HepG2 (cell line): ENCODE measurements around the gene P4HA1. TPM values are rescaled to one million over a fixed set of nuclear protein-coding genes. Genes with fewer than 3 reads are reported as not detected.

Experiments
- ATAC-seq: fragments of 200-7000 bp; cut with Tn5 transposase; 3 replicates; pipeline ENCODE4 v1.9.1; 2020; ENCODE audit warnings: mild to moderate bottlenecking, moderate library complexity
- BruUV-seq: library from RNA; stranded (reverse); fragments of 400-500 nt; replicated peaks from 2 replicates; lab custom pipeline; 2021; lab: Mats Ljungman, UMichigan
- CTCF ChIA-PET: fragments of 300-600 bp; formaldehyde crosslinking; extraction: SDS; loops from one replicate; lab custom pipeline; 2021; ENCODE audit warnings: low total read pairs, inconsistent platforms, low intra/inter-chr PET ratio; lab: Yijun Ruan, JAX
- POLR2A ChIA-PET: fragments of 350-600 bp; sonication (Branson Sonifier 250); formaldehyde crosslinking; loops from one replicate; lab custom pipeline; 2020; ENCODE audit warnings: antibody characterized with exemption, inconsistent platforms; lab: Yijun Ruan, JAX
- DNase-seq: peaks from one replicate; pipeline ENCODE4 v3.0.0-alpha.2; 2015; ENCODE audit warnings: low spot score
- FAIRE-seq: peaks from 3 replicates; lab custom pipeline; 2011; peaks lifted over from hg19 to GRCh38; lab: Jason Lieb, UNC
- H2AFZ ChIP-seq: one replicate; pipeline ENCODE4 v1.6.1; 2011; ENCODE audit warnings: low read length, inconsistent platforms
- H3K27ac ChIP-seq: fragments of 300-600 bp; 3 replicates; pipeline ENCODE4 v1.8.0; 2011; ENCODE audit warnings: mixed run types, mild to moderate bottlenecking, mixed read lengths, low read length, inconsistent platforms; ENCODE audit not compliant: insufficient read depth; ENCODE audit errors: extremely low read length
- H3K27me3 ChIP-seq, 2 experiments: fragments of 200-600 bp in 1 of 2; 2 replicates in 1 of 2; 3 replicates in 1 of 2; pipeline versions ENCODE4 v1.6.0 to v1.8.0; 2011; ENCODE audit warnings: low read length in 2 of 2, mild to moderate bottlenecking in 2 of 2, moderate library complexity in 2 of 2, inconsistent platforms in 1 of 2; ENCODE audit not compliant: insufficient read depth in 2 of 2, control insufficient read depth in 1 of 2
- H3K36me3 ChIP-seq, 2 experiments: fragments of 200-600 bp in 1 of 2; replicated peaks in 1 of 2; 2 replicates in 1 of 2; 3 replicates in 1 of 2; pipeline versions ENCODE4 v1.5.1 to v1.8.0; 2011; ENCODE audit warnings: low read length in 2 of 2, inconsistent platforms in 1 of 2; ENCODE audit not compliant: insufficient read depth in 2 of 2, control insufficient read depth in 1 of 2
- H3K4me1 ChIP-seq: 2 replicates; pipeline ENCODE4 v1.5.1; 2012; ENCODE audit warnings: low read length, inconsistent platforms; ENCODE audit not compliant: insufficient read depth
- H3K4me2 ChIP-seq: 2 replicates; pipeline ENCODE4 v1.6.0; 2011; ENCODE audit warnings: low read depth, low read length, inconsistent platforms
- H3K4me3 ChIP-seq, 3 experiments: fragments of 200-600 bp in 1 of 3; sonication (generic), shearing (Covaris generic) in 1 of 3; replicated peaks in 1 of 3; 2 replicates each; pipeline ENCODE4 v1.5.1; 2011 to 2016; ENCODE audit warnings: low read length in 3 of 3, inconsistent platforms in 2 of 3, low read depth in 2 of 3, mild to moderate bottlenecking in 2 of 3, control low read depth in 1 of 3, mixed read lengths in 1 of 3; ENCODE audit not compliant: insufficient read depth in 1 of 3
- H3K79me2 ChIP-seq: one replicate; pipeline ENCODE4 v1.6.1; 2011; ENCODE audit warnings: low read length, inconsistent platforms; ENCODE audit not compliant: insufficient read depth
- H3K9ac ChIP-seq: 2 replicates; pipeline ENCODE4 v1.6.0; 2011; ENCODE audit warnings: mild to moderate bottlenecking, low read depth, low read length, inconsistent platforms; ENCODE audit not compliant: insufficient read depth
- H3K9me3 ChIP-seq: 2 replicates; pipeline ENCODE4 v1.5.1; 2012; ENCODE audit warnings: mild to moderate bottlenecking, low read length
- H4K20me1 ChIP-seq: 2 replicates; pipeline ENCODE4 v1.6.0; 2011; ENCODE audit warnings: inconsistent platforms, mild to moderate bottlenecking, low read length, moderate library complexity; ENCODE audit not compliant: insufficient read depth
- ARHGAP35 ChIP-seq: sonication (generic); formaldehyde crosslinking; IDR thresholded peaks from 2 replicates; pipeline ENCODE4 v1.9.0; 2022; ENCODE audit warnings: mild to moderate bottlenecking, inconsistent platforms, moderate library complexity, missing genetic modification reagents, borderline replicate concordance
- JUND ChIP-seq: sonication (generic); formaldehyde crosslinking; IDR thresholded peaks from 2 replicates; pipeline ENCODE4 v1.8.0; 2022; ENCODE audit warnings: mild to moderate bottlenecking, missing genetic modification reagents
- MIER2 ChIP-seq: IDR thresholded peaks from 2 replicates; pipeline ENCODE4 v1.6.1; 2016; ENCODE audit warnings: missing biosample characterization, missing genetic modification reagents
- NCOR1 ChIP-seq: fragments of 200-600 bp; sonication (generic); IDR thresholded peaks from 2 replicates; pipeline ENCODE4 v1.7.0; 2017; ENCODE audit warnings: antibody characterized with exemption, low read length, borderline replicate concordance
- PAF1 ChIP-seq: IDR thresholded peaks from 2 replicates; pipeline ENCODE4 v1.6.1; 2016; ENCODE audit warnings: missing genetic modification reagents, missing compliant biosample characterization
- TAF1 ChIP-seq: sonication (generic); formaldehyde crosslinking; IDR thresholded peaks from 2 replicates; pipeline ENCODE4 v1.4.0; 2020; ENCODE audit warnings: missing genetic modification reagents
- ZNF205 ChIP-seq: IDR thresholded peaks from 2 replicates; pipeline ENCODE4 v1.6.1; 2018; ENCODE audit warnings: missing biosample characterization, missing genetic modification reagents
- ZNF441 ChIP-seq: sonication (generic); formaldehyde crosslinking; IDR thresholded peaks from 2 replicates; pipeline ENCODE4 v1.7.0; 2021; ENCODE audit warnings: missing genetic modification reagents, borderline replicate concordance
- ZNF570 ChIP-seq: sonication (generic); formaldehyde crosslinking; IDR thresholded peaks from 2 replicates; pipeline ENCODE4 v1.4.0; 2020; ENCODE audit warnings: mild to moderate bottlenecking, missing genetic modification reagents, borderline replicate concordance
- ZNF670 ChIP-seq: sonication (generic); formaldehyde crosslinking; IDR thresholded peaks from 2 replicates; pipeline ENCODE4 v1.8.0; 2022; ENCODE audit warnings: mild to moderate bottlenecking, missing genetic modification reagents, borderline replicate concordance
- ZNF761 ChIP-seq: sonication (generic); formaldehyde crosslinking; conservative IDR thresholded peaks from 2 replicates; pipeline ENCODE4 v1.4.0; 2020; ENCODE audit warnings: mild to moderate bottlenecking, missing genetic modification reagents
- ZNF773 ChIP-seq: sonication (generic); formaldehyde crosslinking; IDR thresholded peaks from 2 replicates; pipeline ENCODE4 v1.4.0; 2020; ENCODE audit warnings: missing genetic modification reagents, borderline replicate concordance
- WGBS: methylation state at CpG from one replicate; pipeline ENCODE4 v1.1.6; 2017; ENCODE audit warnings: low lambda C conversion rate; 5-methylcytosine and 5-hydroxymethylcytosine counted together
- in situ Hi-C: cut with HindIII; loops from 2 replicates; pipeline ENCODE4 v1.10.0; 2017; ENCODE audit warnings: low pct_unique_long_range_greater_than_20kb; ENCODE audit not compliant: extremely low pct_ligation_motif_present
- intact Hi-C: fragments of 100-400 bp; cut with micrococcal nuclease; formaldehyde crosslinking; loops from one replicate; pipeline ENCODE4 v1.10.0; 2022; ENCODE audit not compliant: unreplicated experiment
- polyA plus RNA-seq, 8 experiments: library from polyadenylated mRNA; depleted of rRNA in 3 of 8; stranded (reverse) in 7 of 8; unstranded in 1 of 8; fragments of >200 nt; fragmentation: Illumina TruSeq in 4 of 8; extraction: Trizol in 4 of 8; gene quantifications; 2 replicates each; pipeline versions ENCODE4 v1.2.1 to v1.2.3, GENCODE V29; 2011 to 2016; ENCODE audit warnings: low read depth in 4 of 8, missing spikeins in 1 of 8, mixed read lengths in 1 of 8; ENCODE audit not compliant: insufficient read depth in 1 of 8
- total RNA-seq, 5 experiments: library from RNA; depleted of rRNA; stranded (reverse); fragments of >200 nt; fragmentation: Illumina TruSeq; extraction: Trizol; gene quantifications; 2 replicates each; pipeline ENCODE4 v1.2.3, GENCODE V29; 2016; ENCODE audit warnings: low read depth in 1 of 5
- TF ChIP-seq, protein P1 (sequence below): IDR thresholded peaks from 2 replicates; pipeline ENCODE4 v1.4.0; 2020; ENCODE audit warnings: mild to moderate bottlenecking, missing genetic modification reagents
- TF ChIP-seq, protein P2 (sequence below): sonication (generic); formaldehyde crosslinking; IDR thresholded peaks from 2 replicates; pipeline ENCODE4 v1.4.0; 2020; ENCODE audit warnings: mild to moderate bottlenecking, missing genetic modification reagents

Gene P4HA1
- total and polyA plus RNA-seq, 2 of the 13 experiments (the other 11 are each of a cell fraction or from before 2014, with no cell fraction given), result 63.1 to 196 TPM

DNA sequence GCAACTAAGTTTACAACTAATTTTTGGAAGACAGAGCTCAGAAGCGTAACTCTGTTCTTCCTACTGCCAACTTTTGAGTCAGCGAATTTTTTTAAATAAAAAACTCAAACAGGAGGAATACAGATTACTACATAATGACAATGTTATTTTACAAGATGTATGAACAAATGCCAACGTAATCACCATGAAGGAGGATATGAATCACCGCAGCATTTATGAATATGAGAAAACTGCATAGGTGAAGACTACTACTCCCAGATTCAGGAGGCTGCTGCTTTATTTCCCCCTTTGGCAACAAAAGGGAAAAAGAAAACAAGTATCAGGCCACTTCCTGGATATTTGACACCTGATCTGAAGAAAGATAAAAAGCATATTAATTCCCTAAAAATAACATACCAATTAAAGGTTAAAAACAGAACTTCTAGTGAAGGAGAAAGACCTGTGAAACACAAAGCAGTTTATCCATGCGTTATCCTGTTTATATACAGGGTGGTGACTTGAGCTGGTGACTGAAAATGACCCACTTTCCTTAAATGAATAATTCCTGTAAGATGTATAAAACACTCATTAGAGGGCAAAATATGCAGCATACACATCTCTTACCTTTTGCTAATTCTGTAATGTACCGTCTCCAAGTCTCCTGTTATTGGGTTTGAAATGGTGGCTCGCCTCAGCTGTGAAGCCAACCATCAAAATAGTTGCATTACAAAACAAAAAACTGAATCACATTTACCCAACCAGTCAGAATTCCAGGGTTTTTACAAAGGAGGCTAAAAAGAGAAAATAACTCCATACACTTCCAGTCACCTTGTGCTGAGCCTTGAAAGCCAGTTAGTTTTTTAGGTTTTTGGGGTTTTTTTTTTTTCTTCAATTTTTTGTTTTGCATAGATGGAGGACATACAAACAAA is 52.0 kb downstream of the P4HA1 start:
- ATAC-seq, result no peak
- ChIA-PET CTCF (no interaction called here), POLR2A (interaction anchor here (1.0 kb wide), 1 partner anchor 51 kb away, joined by 3 read pairs; no protein-coding TSS in a partner anchor)
- no peak for FAIRE-seq
- in situ Hi-C loops, result no loop called here
- Histone ChIP-seq H3K4me1 (peaks cover 6% of the 10 kb centered on the region; the same call in 1 of the 2 replicates), H3K36me3 (peaks cover 6 to 67% of the 10 kb centered on the region in 2 experiments), H2AFZ (no peak overlapping the region), H3K79me2 (no peaks in the 10 kb centered on the region), H3K9ac (no peak overlapping the region), H3K4me3 (no peak overlapping the region), H3K27me3 (no peaks in the 10 kb centered on the region), H3K4me2 (no peak overlapping the region), H3K27ac (no peak overlapping the region), H3K9me3 (no peaks in the 10 kb centered on the region)
- DNase-seq, result no peak
- BruUV-seq, result TSS peak; percentile 17
- intact Hi-C loops, result no loop called here
- TF ChIP-seq JUND (CRISPR knock-in tag), result no peak
- TF ChIP-seq, protein P1, sequence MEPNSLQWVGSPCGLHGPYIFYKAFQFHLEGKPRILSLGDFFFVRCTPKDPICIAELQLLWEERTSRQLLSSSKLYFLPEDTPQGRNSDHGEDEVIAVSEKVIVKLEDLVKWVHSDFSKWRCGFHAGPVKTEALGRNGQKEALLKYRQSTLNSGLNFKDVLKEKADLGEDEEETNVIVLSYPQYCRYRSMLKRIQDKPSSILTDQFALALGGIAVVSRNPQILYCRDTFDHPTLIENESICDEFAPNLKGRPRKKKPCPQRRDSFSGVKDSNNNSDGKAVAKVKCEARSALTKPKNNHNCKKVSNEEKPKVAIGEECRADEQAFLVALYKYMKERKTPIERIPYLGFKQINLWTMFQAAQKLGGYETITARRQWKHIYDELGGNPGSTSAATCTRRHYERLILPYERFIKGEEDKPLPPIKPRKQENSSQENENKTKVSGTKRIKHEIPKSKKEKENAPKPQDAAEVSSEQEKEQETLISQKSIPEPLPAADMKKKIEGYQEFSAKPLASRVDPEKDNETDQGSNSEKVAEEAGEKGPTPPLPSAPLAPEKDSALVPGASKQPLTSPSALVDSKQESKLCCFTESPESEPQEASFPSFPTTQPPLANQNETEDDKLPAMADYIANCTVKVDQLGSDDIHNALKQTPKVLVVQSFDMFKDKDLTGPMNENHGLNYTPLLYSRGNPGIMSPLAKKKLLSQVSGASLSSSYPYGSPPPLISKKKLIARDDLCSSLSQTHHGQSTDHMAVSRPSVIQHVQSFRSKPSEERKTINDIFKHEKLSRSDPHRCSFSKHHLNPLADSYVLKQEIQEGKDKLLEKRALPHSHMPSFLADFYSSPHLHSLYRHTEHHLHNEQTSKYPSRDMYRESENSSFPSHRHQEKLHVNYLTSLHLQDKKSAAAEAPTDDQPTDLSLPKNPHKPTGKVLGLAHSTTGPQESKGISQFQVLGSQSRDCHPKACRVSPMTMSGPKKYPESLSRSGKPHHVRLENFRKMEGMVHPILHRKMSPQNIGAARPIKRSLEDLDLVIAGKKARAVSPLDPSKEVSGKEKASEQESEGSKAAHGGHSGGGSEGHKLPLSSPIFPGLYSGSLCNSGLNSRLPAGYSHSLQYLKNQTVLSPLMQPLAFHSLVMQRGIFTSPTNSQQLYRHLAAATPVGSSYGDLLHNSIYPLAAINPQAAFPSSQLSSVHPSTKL (CRISPR knock-in tag), result no peak
- TF ChIP-seq NCOR1, result no peak
- TF ChIP-seq TAF1 (CRISPR knock-in tag), result no peak
- TF ChIP-seq ZNF441 (CRISPR knock-in tag), result no peak
- no peak for TF ChIP-seq ZNF670 (CRISPR knock-in tag)
- TF ChIP-seq ZNF761 (CRISPR knock-in tag), result no peak
- no peak for TF ChIP-seq ARHGAP35
- TF ChIP-seq MIER2 (CRISPR knock-in tag), result no peak
- TF ChIP-seq ZNF570 (CRISPR knock-in tag), result no peak
- TF ChIP-seq, protein P2, sequence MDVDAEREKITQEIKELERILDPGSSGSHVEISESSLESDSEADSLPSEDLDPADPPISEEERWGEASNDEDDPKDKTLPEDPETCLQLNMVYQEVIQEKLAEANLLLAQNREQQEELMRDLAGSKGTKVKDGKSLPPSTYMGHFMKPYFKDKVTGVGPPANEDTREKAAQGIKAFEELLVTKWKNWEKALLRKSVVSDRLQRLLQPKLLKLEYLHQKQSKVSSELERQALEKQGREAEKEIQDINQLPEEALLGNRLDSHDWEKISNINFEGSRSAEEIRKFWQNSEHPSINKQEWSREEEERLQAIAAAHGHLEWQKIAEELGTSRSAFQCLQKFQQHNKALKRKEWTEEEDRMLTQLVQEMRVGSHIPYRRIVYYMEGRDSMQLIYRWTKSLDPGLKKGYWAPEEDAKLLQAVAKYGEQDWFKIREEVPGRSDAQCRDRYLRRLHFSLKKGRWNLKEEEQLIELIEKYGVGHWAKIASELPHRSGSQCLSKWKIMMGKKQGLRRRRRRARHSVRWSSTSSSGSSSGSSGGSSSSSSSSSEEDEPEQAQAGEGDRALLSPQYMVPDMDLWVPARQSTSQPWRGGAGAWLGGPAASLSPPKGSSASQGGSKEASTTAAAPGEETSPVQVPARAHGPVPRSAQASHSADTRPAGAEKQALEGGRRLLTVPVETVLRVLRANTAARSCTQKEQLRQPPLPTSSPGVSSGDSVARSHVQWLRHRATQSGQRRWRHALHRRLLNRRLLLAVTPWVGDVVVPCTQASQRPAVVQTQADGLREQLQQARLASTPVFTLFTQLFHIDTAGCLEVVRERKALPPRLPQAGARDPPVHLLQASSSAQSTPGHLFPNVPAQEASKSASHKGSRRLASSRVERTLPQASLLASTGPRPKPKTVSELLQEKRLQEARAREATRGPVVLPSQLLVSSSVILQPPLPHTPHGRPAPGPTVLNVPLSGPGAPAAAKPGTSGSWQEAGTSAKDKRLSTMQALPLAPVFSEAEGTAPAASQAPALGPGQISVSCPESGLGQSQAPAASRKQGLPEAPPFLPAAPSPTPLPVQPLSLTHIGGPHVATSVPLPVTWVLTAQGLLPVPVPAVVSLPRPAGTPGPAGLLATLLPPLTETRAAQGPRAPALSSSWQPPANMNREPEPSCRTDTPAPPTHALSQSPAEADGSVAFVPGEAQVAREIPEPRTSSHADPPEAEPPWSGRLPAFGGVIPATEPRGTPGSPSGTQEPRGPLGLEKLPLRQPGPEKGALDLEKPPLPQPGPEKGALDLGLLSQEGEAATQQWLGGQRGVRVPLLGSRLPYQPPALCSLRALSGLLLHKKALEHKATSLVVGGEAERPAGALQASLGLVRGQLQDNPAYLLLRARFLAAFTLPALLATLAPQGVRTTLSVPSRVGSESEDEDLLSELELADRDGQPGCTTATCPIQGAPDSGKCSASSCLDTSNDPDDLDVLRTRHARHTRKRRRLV (CRISPR knock-in tag), result no peak
- no peak for TF ChIP-seq PAF1 (CRISPR knock-in tag)
- TF ChIP-seq ZNF773 (CRISPR knock-in tag), result no peak
- TF ChIP-seq ZNF205 (CRISPR knock-in tag), result no peak
- TF ChIP-seq, all 625 proteins: peak for 0
- 97% methylated on average over 7 of the region's 7 CpGs for WGBS
- no peaks in the 10 kb centered on the region for H4K20me1 ChIP-seq
